HepG2 (cell line): ENCODE results near the gene FCN3. TPM values are rescaled to one million over a fixed set of nuclear protein-coding genes. Genes with fewer than 3 reads are reported as not detected.

ENCODE experiments used
- ARNTL ChIP-seq: sonication (generic); formaldehyde crosslinking; IDR thresholded peaks from 2 replicates; pipeline ENCODE4 v1.4.0; 2020; ENCODE audit warnings: mild to moderate bottlenecking, missing genetic modification reagents
- BCL6 ChIP-seq: IDR thresholded peaks from 2 replicates; pipeline ENCODE4 v1.6.1; 2016; ENCODE audit warnings: missing genetic modification reagents, missing compliant biosample characterization
- DMAP1 ChIP-seq: IDR thresholded peaks from 2 replicates; pipeline ENCODE4 v1.6.1; 2016
- GATAD1 ChIP-seq: IDR thresholded peaks from 2 replicates; pipeline ENCODE4 v1.6.1; 2016; ENCODE audit warnings: missing genetic modification reagents, missing compliant biosample characterization
- IKZF5 ChIP-seq: IDR thresholded peaks from 2 replicates; pipeline ENCODE4 v1.6.1; 2018; ENCODE audit warnings: missing genetic modification reagents, mild to moderate bottlenecking, missing compliant biosample characterization
- JDP2 ChIP-seq: sonication (generic); formaldehyde crosslinking; IDR thresholded peaks from 2 replicates; pipeline ENCODE4 v1.8.1; 2022; ENCODE audit warnings: missing genetic modification reagents, borderline replicate concordance
- KDM2A ChIP-seq: sonication (generic); formaldehyde crosslinking; IDR thresholded peaks from 2 replicates; pipeline ENCODE4 v1.4.0; 2020; ENCODE audit warnings: low read depth, missing genetic modification reagents, borderline replicate concordance
- KMT2A ChIP-seq: sonication (generic); formaldehyde crosslinking; IDR thresholded peaks from 2 replicates; pipeline ENCODE4 v1.4.0; 2020; ENCODE audit warnings: missing genetic modification reagents
- PHF20 ChIP-seq: sonication (generic); formaldehyde crosslinking; IDR thresholded peaks from 2 replicates; pipeline ENCODE4 v1.5.0; 2020; ENCODE audit warnings: mild to moderate bottlenecking, missing genetic modification reagents
- POLR2AphosphoS5 ChIP-seq: IDR thresholded peaks from 2 replicates; pipeline ENCODE4 v1.6.1; 2012; ENCODE audit warnings: low read depth, low read length
- RAD51 ChIP-seq: fragments of 450-650 bp; IDR thresholded peaks from 2 replicates; pipeline ENCODE4 v1.6.1; 2016; ENCODE audit warnings: borderline replicate concordance
- TOPORS ChIP-seq: sonication (generic); formaldehyde crosslinking; IDR thresholded peaks from 2 replicates; pipeline ENCODE4 v1.8.0; 2023; ENCODE audit warnings: mild to moderate bottlenecking, missing genetic modification reagents
- U2AF1 ChIP-seq: fragments of 200-400 bp; formaldehyde crosslinking; optimal IDR thresholded peaks from 2 replicates; pipeline ENCODE3; 2017; ENCODE audit warnings: mild to moderate bottlenecking, low read depth, low read length
- ZEB1 ChIP-seq: IDR thresholded peaks from 2 replicates; pipeline ENCODE4 v1.6.1; 2012; ENCODE audit warnings: mild to moderate bottlenecking, low read depth, inconsistent platforms; ENCODE audit not compliant: insufficient replicate concordance
- ZNF44 ChIP-seq: sonication (generic); formaldehyde crosslinking; IDR thresholded peaks from 2 replicates; pipeline ENCODE4 v1.5.1; 2020; ENCODE audit warnings: mild to moderate bottlenecking, missing genetic modification reagents
- ZNF512 ChIP-seq: sonication (generic); formaldehyde crosslinking; IDR thresholded peaks from 2 replicates; pipeline ENCODE4 v1.4.0; 2020; ENCODE audit warnings: mild to moderate bottlenecking, missing genetic modification reagents
- ZNF512B ChIP-seq: sonication (generic); formaldehyde crosslinking; IDR thresholded peaks from 2 replicates; pipeline ENCODE4 v1.5.1; 2020; ENCODE audit warnings: missing genetic modification reagents, mild to moderate bottlenecking, borderline replicate concordance
- ZNF543 ChIP-seq: sonication (generic); formaldehyde crosslinking; IDR thresholded peaks from 2 replicates; pipeline ENCODE4 v1.4.0; 2020; ENCODE audit warnings: mild to moderate bottlenecking, missing genetic modification reagents
- ZNF546 ChIP-seq: sonication (generic); formaldehyde crosslinking; conservative IDR thresholded peaks from 2 replicates; pipeline ENCODE4 v1.8.1; 2023; ENCODE audit warnings: mild to moderate bottlenecking, missing genetic modification reagents
- ZNF558 ChIP-seq: sonication (generic); formaldehyde crosslinking; IDR thresholded peaks from 2 replicates; pipeline ENCODE4 v1.9.0; 2022; ENCODE audit warnings: mild to moderate bottlenecking, missing genetic modification reagents, borderline replicate concordance
- ZNF609 ChIP-seq: sonication (generic); formaldehyde crosslinking; IDR thresholded peaks from 2 replicates; pipeline ENCODE4 v1.4.0; 2020; ENCODE audit warnings: mild to moderate bottlenecking, missing genetic modification reagents, borderline replicate concordance
- polyA plus RNA-seq, 8 experiments: library from polyadenylated mRNA; depleted of rRNA in 3 of 8; stranded (reverse) in 7 of 8; unstranded in 1 of 8; fragments of >200 nt; fragmentation: Illumina TruSeq in 4 of 8; extraction: Trizol in 4 of 8; gene quantifications; 2 replicates each; pipeline versions ENCODE4 v1.2.1 to v1.2.3, GENCODE V29; 2011 to 2016; ENCODE audit warnings: low read depth in 4 of 8, missing spikeins in 1 of 8, mixed read lengths in 1 of 8; ENCODE audit not compliant: insufficient read depth in 1 of 8
- total RNA-seq, 5 experiments: library from RNA; depleted of rRNA; stranded (reverse); fragments of >200 nt; fragmentation: Illumina TruSeq; extraction: Trizol; gene quantifications; 2 replicates each; pipeline ENCODE4 v1.2.3, GENCODE V29; 2016; ENCODE audit warnings: low read depth in 1 of 5

The FCN3 gene
- total and polyA plus RNA-seq, 2 of the 13 experiments (the other 11 are each of a cell fraction or from before 2014, with no cell fraction given) = not detected

GRCh38 chr1:27341525-27342252 lies 32.9 kb downstream of the FCN3 start, which contains the start of gene SYTL1 (continued):
- TF ChIP-seq ARNTL (no peak), ZNF543 (no peak), ZNF44 (no peak), KDM2A (peak; percentile 79), POLR2AphosphoS5 (peak; percentile 58), JDP2 (CRISPR knock-in tag) (no peak), ZNF609 (CRISPR knock-in tag) (no peak), U2AF1 (no peak), ZNF512B (no peak), ZNF558 (CRISPR knock-in tag) (no peak), GATAD1 (CRISPR knock-in tag) (peak; percentile 50), ZNF512 (no peak), IKZF5 (CRISPR knock-in tag) (no peak), ZNF546 (CRISPR knock-in tag) (no peak), RAD51 (no peak), TOPORS (CRISPR knock-in tag) (no peak), ZEB1 (peak; percentile 40), BCL6 (CRISPR knock-in tag) (no peak), KMT2A (CRISPR knock-in tag) (no peak; the same call in 1 of the 2 replicates), PHF20 (CRISPR knock-in tag) (no peak), DMAP1 (CRISPR knock-in tag) (peak; percentile 53; the same call in 1 of the 2 replicates)
